ENCODE results near the gene TMEM41A. TPM values are rescaled to one million over a fixed set of nuclear protein-coding genes. Genes with fewer than 3 reads are reported as not detected.
A peak's percentile ranks its signal among the peaks of the same experiment; 100 is the strongest.
"Not testable (repeated sequence)": the region's sequence is repeated elsewhere in the genome, so short reads cannot be mapped to it uniquely, and the experiment has no call there.

Gene TMEM41A
- total RNA-seq, 1 experiment from 2014 or later, result 30.2 TPM

GRCh38 chr3:185460309-185460708, 38.5 kb downstream of the TMEM41A start:
- ATAC-seq, result peak; percentile 37; the same call in 1 of the 2 replicates
- H3K4me3 ChIP-seq (ENCODE audit: low read depth in 2 of 2, low read length in 2 of 2), result no peak overlapping the region
- intact Hi-C loops (cut with micrococcal nuclease; ENCODE audit: unreplicated experiment), result loop anchor here (5.0 to 10.0 kb wide), 2 partner anchors 94 to 117 kb away; partner anchors contain the start of gene LIPH
- no peak for DNase-seq (ENCODE audit: low read depth, low spot score)
- no TSS peak for BruUV-seq (replicated peaks)
- no peaks in the 10 kb centered on the region for H3K4me1 ChIP-seq (ENCODE audit: control insufficient read depth, insufficient read depth, low read length)
- no peaks in the 10 kb centered on the region for H3K27me3 ChIP-seq (ENCODE audit: control insufficient read depth, insufficient read depth, low read length)
- H3K27ac ChIP-seq (ENCODE audit: low read length), result no peak overlapping the region
- in situ Hi-C loops (cut with HindIII; ENCODE audit: low pct_unique_long_range_greater_than_20kb, low sequenced_read_pairs), result no loop called here
- H3K36me3 ChIP-seq (ENCODE audit: control insufficient read depth, insufficient read depth, low read length), result no peaks in the 10 kb centered on the region
- H3K9me3 ChIP-seq (ENCODE audit: control insufficient read depth, insufficient read depth, low read depth, low read length), result no peaks in the 10 kb centered on the region
- ChIA-PET CTCF (interaction anchor here (1.0 to 1.5 kb wide), 5 partner anchors 15 to 126 kb away, joined by 3 to 13 read pairs (median 6); partner anchors contain the start of gene SENP2), POLR2A (interaction anchor here (0.6 kb wide), 1 partner anchor 100 kb away, joined by 10 read pairs; no protein-coding TSS in a partner anchor)
- TF ChIP-seq CTCF (IDR thresholded peaks at IDR 0.05) (no peak), SIN3A (IDR thresholded peaks at IDR 0.05; ENCODE audit: borderline replicate concordance, insufficient read depth, low read depth, low read length) (no peak), POLR2AphosphoS5 (IDR thresholded peaks at IDR 0.05; ENCODE audit: low read depth, low read length) (no peak), TCF7L2 (IDR thresholded peaks at IDR 0.05; ENCODE audit: low read depth, low read length) (no peak)
- TF ChIP-seq, protein P1, sequence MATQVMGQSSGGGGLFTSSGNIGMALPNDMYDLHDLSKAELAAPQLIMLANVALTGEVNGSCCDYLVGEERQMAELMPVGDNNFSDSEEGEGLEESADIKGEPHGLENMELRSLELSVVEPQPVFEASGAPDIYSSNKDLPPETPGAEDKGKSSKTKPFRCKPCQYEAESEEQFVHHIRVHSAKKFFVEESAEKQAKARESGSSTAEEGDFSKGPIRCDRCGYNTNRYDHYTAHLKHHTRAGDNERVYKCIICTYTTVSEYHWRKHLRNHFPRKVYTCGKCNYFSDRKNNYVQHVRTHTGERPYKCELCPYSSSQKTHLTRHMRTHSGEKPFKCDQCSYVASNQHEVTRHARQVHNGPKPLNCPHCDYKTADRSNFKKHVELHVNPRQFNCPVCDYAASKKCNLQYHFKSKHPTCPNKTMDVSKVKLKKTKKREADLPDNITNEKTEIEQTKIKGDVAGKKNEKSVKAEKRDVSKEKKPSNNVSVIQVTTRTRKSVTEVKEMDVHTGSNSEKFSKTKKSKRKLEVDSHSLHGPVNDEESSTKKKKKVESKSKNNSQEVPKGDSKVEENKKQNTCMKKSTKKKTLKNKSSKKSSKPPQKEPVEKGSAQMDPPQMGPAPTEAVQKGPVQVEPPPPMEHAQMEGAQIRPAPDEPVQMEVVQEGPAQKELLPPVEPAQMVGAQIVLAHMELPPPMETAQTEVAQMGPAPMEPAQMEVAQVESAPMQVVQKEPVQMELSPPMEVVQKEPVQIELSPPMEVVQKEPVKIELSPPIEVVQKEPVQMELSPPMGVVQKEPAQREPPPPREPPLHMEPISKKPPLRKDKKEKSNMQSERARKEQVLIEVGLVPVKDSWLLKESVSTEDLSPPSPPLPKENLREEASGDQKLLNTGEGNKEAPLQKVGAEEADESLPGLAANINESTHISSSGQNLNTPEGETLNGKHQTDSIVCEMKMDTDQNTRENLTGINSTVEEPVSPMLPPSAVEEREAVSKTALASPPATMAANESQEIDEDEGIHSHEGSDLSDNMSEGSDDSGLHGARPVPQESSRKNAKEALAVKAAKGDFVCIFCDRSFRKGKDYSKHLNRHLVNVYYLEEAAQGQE (IDR thresholded peaks at IDR 0.05; ENCODE audit: insufficient read depth in 1 of 2, low read depth in 2 of 2, low read length in 1 of 2), result no peak

DNA sequence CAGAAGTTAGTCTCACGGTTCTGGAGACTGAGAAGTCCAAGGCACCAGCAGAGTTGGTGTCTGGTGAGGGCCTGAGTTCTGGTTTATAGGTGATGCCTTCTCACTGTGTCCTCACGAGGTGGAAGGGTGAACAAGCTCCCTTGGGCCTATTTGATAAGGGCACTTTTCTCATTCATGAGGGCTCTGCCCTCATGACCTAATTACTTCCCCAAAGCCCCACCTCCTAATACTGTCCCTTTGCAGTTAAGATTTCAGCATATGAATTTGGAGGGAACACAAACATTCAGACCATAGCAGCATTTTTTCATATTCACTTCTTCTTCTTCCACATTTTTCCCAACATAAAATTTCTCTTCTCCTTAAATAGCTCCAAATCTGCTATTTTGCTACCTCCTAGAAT, 41.5 kb downstream of the TMEM41A start:
- intact Hi-C loops (cut with micrococcal nuclease; ENCODE audit: unreplicated experiment) (no loop called here), in situ Hi-C loops (cut with HindIII; ENCODE audit: low pct_unique_long_range_greater_than_20kb, low sequenced_read_pairs) (no loop called here)
- no peak for DNase-seq (ENCODE audit: low read depth, low spot score)
- POLR2A ChIA-PET, result no interaction called here
- H3K27me3 ChIP-seq (ENCODE audit: control insufficient read depth, insufficient read depth, low read length), result no peaks in the 10 kb centered on the region
- TF ChIP-seq POLR2AphosphoS5 (IDR thresholded peaks at IDR 0.05; ENCODE audit: low read depth, low read length), result no peak
- no peak for TF ChIP-seq TCF7L2 (IDR thresholded peaks at IDR 0.05; ENCODE audit: low read depth, low read length)
- no peak for TF ChIP-seq CTCF (IDR thresholded peaks at IDR 0.05)
- TF ChIP-seq SIN3A (IDR thresholded peaks at IDR 0.05; ENCODE audit: borderline replicate concordance, insufficient read depth, low read depth, low read length), result no peak
- TF ChIP-seq, protein P1 (IDR thresholded peaks at IDR 0.05; ENCODE audit: insufficient read depth in 1 of 2, low read depth in 2 of 2, low read length in 1 of 2), result no peak
- H3K36me3 ChIP-seq (ENCODE audit: control insufficient read depth, insufficient read depth, low read length), result no peaks in the 10 kb centered on the region
- CTCF ChIA-PET, result no interaction called here
- no peaks in the 10 kb centered on the region for H3K9me3 ChIP-seq (ENCODE audit: control insufficient read depth, insufficient read depth, low read depth, low read length)
- no peak for ATAC-seq
- H3K27ac ChIP-seq (ENCODE audit: low read length), result no peak overlapping the region
- no peak overlapping the region for H3K4me3 ChIP-seq (ENCODE audit: low read depth in 2 of 2, low read length in 2 of 2)
- no TSS peak for BruUV-seq (replicated peaks)
- H3K4me1 ChIP-seq (ENCODE audit: control insufficient read depth, insufficient read depth, low read length), result no peaks in the 10 kb centered on the region

DNA sequence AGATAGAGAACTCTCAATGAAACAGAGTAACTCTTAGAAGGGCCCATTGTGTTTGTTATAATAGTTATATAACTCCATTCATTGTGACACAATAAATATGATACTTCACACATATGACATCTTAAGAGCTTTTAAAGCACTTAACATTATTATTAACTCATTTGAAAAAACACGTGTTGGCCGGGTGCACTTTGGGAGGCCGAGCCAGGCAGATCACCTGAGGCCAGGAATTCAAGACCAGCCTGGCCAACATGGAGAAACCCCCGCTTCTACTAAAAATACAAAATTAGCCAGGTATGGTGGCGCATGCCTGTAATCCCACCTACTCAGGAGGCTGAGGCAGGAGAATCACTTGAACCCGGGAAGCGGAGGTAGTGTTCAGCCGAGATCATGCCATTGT, 47.4 kb downstream of the TMEM41A start:
- H3K9me3 ChIP-seq (ENCODE audit: control insufficient read depth, insufficient read depth, low read depth, low read length); H3K36me3 ChIP-seq (ENCODE audit: control insufficient read depth, insufficient read depth, low read length); intact Hi-C loops (cut with micrococcal nuclease; ENCODE audit: unreplicated experiment); ATAC-seq; H3K27me3 ChIP-seq (ENCODE audit: control insufficient read depth, insufficient read depth, low read length); DNase-seq (ENCODE audit: low read depth, low spot score); in situ Hi-C loops (cut with HindIII; ENCODE audit: low pct_unique_long_range_greater_than_20kb, low sequenced_read_pairs); POLR2A ChIA-PET; H3K4me1 ChIP-seq (ENCODE audit: control insufficient read depth, insufficient read depth, low read length); BruUV-seq (replicated peaks); H3K4me3 ChIP-seq (ENCODE audit: low read depth in 2 of 2, low read length in 2 of 2); H3K27ac ChIP-seq (ENCODE audit: low read length): not testable (repeated sequence)
- CTCF ChIA-PET, result interaction anchor here (0.7 kb wide), 1 partner anchor 571 kb away, joined by 3 read pairs; no protein-coding TSS in a partner anchor

Data from Panc1 (cell line).